ENCODE results near the gene CYP2A7. TPM values are rescaled to one million over a fixed set of nuclear protein-coding genes. Genes with fewer than 3 reads are reported as not detected.
"Not testable (repeated sequence)": the region's sequence is repeated elsewhere in the genome, so short reads cannot be mapped to it uniquely, and the experiment has no call there.

The CYP2A7 gene
- total RNA-seq, 1 donor from 2014 or later, result not detected

GRCh38 chr19:40921005-40921897 is 39.2 kb upstream of the CYP2A7 start:
- no peak overlapping the region for H3K27ac Mint-ChIP-seq (ENCODE audit: unreplicated experiment)
- DNase-seq (ENCODE audit: extremely low spot score, unreplicated experiment), result no peak
- H3K4me3 Mint-ChIP-seq (ENCODE audit: unreplicated experiment), result no peak overlapping the region
- H3K9me3 Mint-ChIP-seq (ENCODE audit: unreplicated experiment), result peaks cover 14% of the 10 kb centered on the region
- no peaks in the 10 kb centered on the region for H3K36me3 Mint-ChIP-seq (ENCODE audit: unreplicated experiment)
- H3K4me1 Mint-ChIP-seq (ENCODE audit: unreplicated experiment), result no peaks in the 10 kb centered on the region
- TF ChIP-seq CTCF (IDR thresholded peaks at IDR 0.05), result no peak
- peaks cover 4% of the 10 kb centered on the region for H3K27me3 Mint-ChIP-seq (ENCODE audit: unreplicated experiment)

GRCh38 chr19:40920300-40921004 is 38.4 kb upstream of the CYP2A7 start:
- H3K27me3 Mint-ChIP-seq (ENCODE audit: unreplicated experiment), result peaks cover under 1% of the 10 kb centered on the region
- no peak for DNase-seq (ENCODE audit: extremely low spot score, unreplicated experiment)
- H3K4me1 Mint-ChIP-seq (ENCODE audit: unreplicated experiment), result no peaks in the 10 kb centered on the region
- no peak overlapping the region for H3K27ac Mint-ChIP-seq (ENCODE audit: unreplicated experiment)
- no peak overlapping the region for H3K4me3 Mint-ChIP-seq (ENCODE audit: unreplicated experiment)
- no peaks in the 10 kb centered on the region for H3K36me3 Mint-ChIP-seq (ENCODE audit: unreplicated experiment)
- H3K9me3 Mint-ChIP-seq (ENCODE audit: unreplicated experiment), result peaks cover 14% of the 10 kb centered on the region
- TF ChIP-seq CTCF (IDR thresholded peaks at IDR 0.05), result no peak

- not testable (repeated sequence) for H3K27ac Mint-ChIP-seq (ENCODE audit: unreplicated experiment)
Observed at GRCh38 chr19:40919530-40920299, 37.7 kb upstream of the CYP2A7 start.

GRCh38 chr19:40918303-40918702 is 36.3 kb upstream of the CYP2A7 start:
- H3K4me3 Mint-ChIP-seq (ENCODE audit: unreplicated experiment); H3K4me1 Mint-ChIP-seq (ENCODE audit: unreplicated experiment); DNase-seq (ENCODE audit: extremely low spot score, unreplicated experiment); H3K27ac Mint-ChIP-seq (ENCODE audit: unreplicated experiment); H3K36me3 Mint-ChIP-seq (ENCODE audit: unreplicated experiment): not testable (repeated sequence)
- Mint-ChIP-seq H3K27me3 (ENCODE audit: unreplicated experiment) (peaks cover 11% of the 10 kb centered on the region), H3K9me3 (ENCODE audit: unreplicated experiment) (peaks cover 18% of the 10 kb centered on the region)

More at GRCh38 chr19:40919530-40920299, 37.7 kb upstream of the CYP2A7 start:
- not testable (repeated sequence) for H3K4me3 Mint-ChIP-seq (ENCODE audit: unreplicated experiment); H3K36me3 Mint-ChIP-seq (ENCODE audit: unreplicated experiment); H3K27me3 Mint-ChIP-seq (ENCODE audit: unreplicated experiment); DNase-seq (ENCODE audit: extremely low spot score, unreplicated experiment); H3K4me1 Mint-ChIP-seq (ENCODE audit: unreplicated experiment)
- peaks cover 17% of the 10 kb centered on the region for H3K9me3 Mint-ChIP-seq (ENCODE audit: unreplicated experiment)

- no peak for DNase-seq (ENCODE audit: extremely low spot score, unreplicated experiment)
- H3K9me3 Mint-ChIP-seq (ENCODE audit: unreplicated experiment), result peaks cover 4% of the 10 kb centered on the region
- H3K36me3 Mint-ChIP-seq (ENCODE audit: unreplicated experiment), result no peaks in the 10 kb centered on the region
- peaks cover 2% of the 10 kb centered on the region for H3K27me3 Mint-ChIP-seq (ENCODE audit: unreplicated experiment)
- H3K4me3 Mint-ChIP-seq (ENCODE audit: unreplicated experiment), result no peak overlapping the region
- H3K27ac Mint-ChIP-seq (ENCODE audit: unreplicated experiment), result no peak overlapping the region
- H3K4me1 Mint-ChIP-seq (ENCODE audit: unreplicated experiment), result no peaks in the 10 kb centered on the region
- no peak for TF ChIP-seq CTCF (IDR thresholded peaks at IDR 0.05)
Observed at GRCh38 chr19:40908976-40909375, 26.9 kb upstream of the CYP2A7 start.

Measured in osteocyte (in vitro differentiated cells).